AG09309 (cell line): ENCODE results near the gene AFF3.

ENCODE experiments used
- DNase-seq: peaks from one replicate; pipeline ENCODE4 v3.0.0-alpha.2; 2010; ENCODE audit warnings: low read depth
- H3K4me3 ChIP-seq: 2 replicates; pipeline ENCODE4 v1.5.1; 2011; ENCODE audit warnings: mild to moderate bottlenecking, low read depth, low read length, moderate library complexity; ENCODE audit not compliant: control insufficient read depth
- CTCF ChIP-seq: IDR thresholded peaks from 2 replicates; pipeline ENCODE4 v1.5.1; 2011; ENCODE audit warnings: mild to moderate bottlenecking, low read depth, low read length, inconsistent platforms; ENCODE audit not compliant: insufficient read depth, control insufficient read depth; ENCODE audit errors: missing control alignments

The AFF3 gene

GRCh38 chr2:100029460-100029859 lies 112.9 kb downstream of the AFF3 start:
- TF ChIP-seq CTCF = peak; percentile 25
- no peak overlapping the region for H3K4me3 ChIP-seq

GRCh38 chr2:100021791-100022340 lies 120.5 kb downstream of the AFF3 start:
- no peak overlapping the region for H3K4me3 ChIP-seq
- no peak for DNase-seq
- TF ChIP-seq CTCF = no peak

More at GRCh38 chr2:100029460-100029859, 112.9 kb downstream of the AFF3 start:
- no peak for DNase-seq

GRCh38 chr2:100019499-100019898 lies 122.9 kb downstream of the AFF3 start:
- no peak for TF ChIP-seq CTCF
- H3K4me3 ChIP-seq = no peak overlapping the region
- DNase-seq = no peak

- no peak overlapping the region for H3K4me3 ChIP-seq
- no peak for DNase-seq
- TF ChIP-seq CTCF = no peak
Observed at GRCh38 chr2:100018341-100019193, 123.8 kb downstream of the AFF3 start.

GRCh38 chr2:100017633-100018032 lies 124.8 kb downstream of the AFF3 start:
- H3K4me3 ChIP-seq = no peak overlapping the region
- DNase-seq = no peak
- TF ChIP-seq CTCF = no peak

GRCh38 chr2:100016756-100017155 lies 125.6 kb downstream of the AFF3 start:
- no peak for TF ChIP-seq CTCF
- H3K4me3 ChIP-seq = no peak overlapping the region
- no peak for DNase-seq

GRCh38 chr2:100015849-100016248 lies 126.5 kb downstream of the AFF3 start:
- no peak for TF ChIP-seq CTCF
- no peak overlapping the region for H3K4me3 ChIP-seq
- no peak for DNase-seq
